MCF 10A (cell line): ENCODE data around the gene PDE7B. TPM values are rescaled to one million over a fixed set of nuclear protein-coding genes. Genes with fewer than 3 reads are reported as not detected.

ENCODE experiments used
- BruUV-seq: library from RNA; stranded (reverse); fragments of 400-500 nt; replicated peaks from 2 replicates; lab custom pipeline; 2021; lab: Mats Ljungman, UMichigan
- CTCF ChIA-PET: fragments of 300-600 bp; sonication (Branson Sonifier 250); formaldehyde crosslinking; extraction: SDS; loops from one replicate; lab custom pipeline; 2021; ENCODE audit warnings: antibody characterized with exemption, inconsistent platforms; lab: Yijun Ruan, JAX
- POLR2A ChIA-PET: fragments of 300-600, 350-650 bp; sonication (Branson Sonifier 250); formaldehyde crosslinking; extraction: SDS; loops from one replicate; lab custom pipeline; 2020; ENCODE audit warnings: antibody characterized with exemption, inconsistent platforms; lab: Yijun Ruan, JAX
- DNase-seq: peaks from one replicate; pipeline ENCODE4 v3.0.0-alpha.2; 2018; ENCODE audit not compliant: unreplicated experiment
- H3K27ac Mint-ChIP-seq: one replicate; pipeline ENCODE4 v1.8.0; 2022; ENCODE audit warnings: mild to moderate bottlenecking, low read depth, mixed read lengths; ENCODE audit not compliant: unreplicated experiment
- H3K27me3 Mint-ChIP-seq: one replicate; pipeline ENCODE4 v1.8.0; 2022; ENCODE audit warnings: mixed read lengths; ENCODE audit not compliant: insufficient read depth, unreplicated experiment
- H3K36me3 Mint-ChIP-seq: one replicate; pipeline ENCODE4 v1.8.0; 2022; ENCODE audit warnings: mild to moderate bottlenecking, moderate library complexity, mixed read lengths; ENCODE audit not compliant: insufficient read depth, unreplicated experiment
- H3K4me1 Mint-ChIP-seq: one replicate; pipeline ENCODE4 v1.8.0; 2022; ENCODE audit warnings: mixed read lengths; ENCODE audit not compliant: insufficient read depth, unreplicated experiment
- H3K4me3 Mint-ChIP-seq: one replicate; pipeline ENCODE4 v1.8.0; 2022; ENCODE audit warnings: mild to moderate bottlenecking, moderate library complexity, mixed read lengths; ENCODE audit not compliant: unreplicated experiment
- H3K9me3 Mint-ChIP-seq: one replicate; pipeline ENCODE4 v1.8.0; 2022; ENCODE audit warnings: mixed read lengths; ENCODE audit not compliant: unreplicated experiment
- CTCF ChIP-seq: fragments of 200-600 bp; IDR thresholded peaks from one replicate; pipeline ENCODE4 v1.8.0; 2022; ENCODE audit warnings: antibody characterized with exemption, mild to moderate bottlenecking; ENCODE audit not compliant: unreplicated experiment
- intact Hi-C: fragments of 100-400 bp; cut with micrococcal nuclease; formaldehyde crosslinking; loops from 2 replicates; pipeline ENCODE4 v1.14.1; 2022
- total RNA-seq: library from RNA; stranded (reverse); gene quantifications from 2 replicates; pipeline ENCODE4 v1.2.3, GENCODE V29; 2022

The PDE7B gene
- total RNA-seq, 1 experiment from 2014 or later: 1.4 TPM

GRCh38 chr6:136209496-136209895 is 358.0 kb downstream of the PDE7B start:
- BruUV-seq: no TSS peak
- Mint-ChIP-seq H3K9me3 (peaks cover 10% of the 10 kb centered on the region), H3K27me3 (no peaks in the 10 kb centered on the region), H3K36me3 (no peaks in the 10 kb centered on the region), H3K27ac (no peak overlapping the region), H3K4me3 (no peak overlapping the region), H3K4me1 (peaks cover 6% of the 10 kb centered on the region)
- ChIA-PET POLR2A (no interaction called here), CTCF (interaction anchor here (2.0 kb wide), 1 partner anchor 17 kb away, joined by 18 read pairs; no protein-coding TSS in a partner anchor)
- no peak for DNase-seq
- TF ChIP-seq CTCF: no peak
- intact Hi-C loops: no loop called here

- Mint-ChIP-seq H3K4me1 (peaks cover 6% of the 10 kb centered on the region), H3K27ac (no peak overlapping the region), H3K27me3 (no peaks in the 10 kb centered on the region), H3K4me3 (no peak overlapping the region), H3K9me3 (peaks cover 10% of the 10 kb centered on the region), H3K36me3 (no peaks in the 10 kb centered on the region)
- no TSS peak for BruUV-seq
- POLR2A ChIA-PET: no interaction called here
- CTCF ChIA-PET: interaction anchor here (0.8 to 2.0 kb wide), 3 partner anchors 16 to 760 kb away, joined by 3 to 18 read pairs (median 4); no protein-coding TSS in a partner anchor
- DNase-seq: no peak
- intact Hi-C loops: no loop called here
- no peak for TF ChIP-seq CTCF
Measured at GRCh38 chr6:136210398-136211165, 359.1 kb downstream of the PDE7B start.

GRCh38 chr6:136212608-136213007 is 361.1 kb downstream of the PDE7B start:
- BruUV-seq: no TSS peak
- ChIA-PET POLR2A (interaction anchor here (0.6 kb wide), 1 partner anchor 632 kb away, joined by 3 read pairs; no protein-coding TSS in a partner anchor), CTCF (interaction anchor here (0.5 to 1.5 kb wide), 9 partner anchors 13 to 763 kb away, joined by 3 to 7 read pairs (median 4); no protein-coding TSS in a partner anchor)
- Mint-ChIP-seq H3K27me3 (no peaks in the 10 kb centered on the region), H3K36me3 (no peaks in the 10 kb centered on the region), H3K4me1 (peaks cover 6% of the 10 kb centered on the region), H3K4me3 (no peak overlapping the region), H3K27ac (no peak overlapping the region), H3K9me3 (peaks cover 10% of the 10 kb centered on the region)
- DNase-seq: no peak
- intact Hi-C loops: no loop called here
- no peak for TF ChIP-seq CTCF

GRCh38 chr6:136213012-136213539 is 361.6 kb downstream of the PDE7B start:
- Mint-ChIP-seq H3K9me3 (peaks cover 10% of the 10 kb centered on the region), H3K27me3 (no peaks in the 10 kb centered on the region), H3K4me3 (no peak overlapping the region), H3K4me1 (peaks cover 6% of the 10 kb centered on the region), H3K27ac (no peak overlapping the region), H3K36me3 (no peaks in the 10 kb centered on the region)
- DNase-seq: no peak
- ChIA-PET CTCF (interaction anchor here (0.5 to 3.9 kb wide), 10 partner anchors 13 to 763 kb away, joined by 3 to 25 read pairs (median 4); no protein-coding TSS in a partner anchor), POLR2A (no interaction called here)
- BruUV-seq: no TSS peak
- intact Hi-C loops: no loop called here
- TF ChIP-seq CTCF: no peak
